HCT116 (cell line): ENCODE measurements around the gene USP54. TPM values are rescaled to one million over a fixed set of nuclear protein-coding genes. Genes with fewer than 3 reads are reported as not detected.

Source experiments
- ATAC-seq: fragments of 200-7000 bp; cut with Tn5 transposase; 2 replicates; pipeline ENCODE4 v1.9.1; 2020; ENCODE audit warnings: mild to moderate bottlenecking, moderate library complexity
- BruUV-seq: library from RNA; stranded (reverse); fragments of 400-500 nt; replicated peaks from 2 replicates; lab custom pipeline; 2021; lab: Mats Ljungman, UMichigan
- CTCF ChIA-PET: fragments of 300-600 bp; sonication (Branson Sonifier 250); formaldehyde crosslinking; loops from one replicate; lab custom pipeline; 2021; ENCODE audit warnings: antibody characterized with exemption; lab: Charles Lee
- POLR2A ChIA-PET: fragments of 300-600, 350-600 bp; sonication (Branson Sonifier 250); formaldehyde crosslinking; loops from one replicate; lab custom pipeline; 2021; ENCODE audit warnings: antibody characterized with exemption; lab: Charles Lee
- RAD21 ChIA-PET, 2 experiments: fragments of 300-600 bp; sonication (Branson Sonifier 250); formaldehyde crosslinking; loops; one replicate each; lab custom pipeline; 2023; ENCODE audit warnings: low total read pairs in 2 of 2; ENCODE audit not compliant: uncharacterized antibody in 2 of 2, unreplicated experiment in 2 of 2, low non-redundant PET in 1 of 2; lab: Charles Lee
- DNase-seq: peaks from one replicate; pipeline ENCODE4 v3.0.0-alpha.2; 2010; ENCODE audit warnings: low read depth, low spot score
- H2AFZ ChIP-seq: fragments of 200-600 bp; shearing (Covaris generic), sonication (generic); 2 replicates; pipeline ENCODE4 v1.6.1; 2017; ENCODE audit warnings: low read depth, mixed run types, mixed read lengths, antibody characterized with exemption, low read length; ENCODE audit not compliant: poor library complexity, severe bottlenecking
- H3K27ac ChIP-seq: 2 replicates; pipeline ENCODE4 v1.5.1; 2012; ENCODE audit warnings: low read depth, low read length
- H3K27me3 ChIP-seq: fragments of 200-600 bp; sonication (generic); 2 replicates; pipeline ENCODE4 v1.6.1; 2016; ENCODE audit warnings: mixed run types, low read length, mixed read lengths; ENCODE audit not compliant: insufficient read depth
- H3K36me3 ChIP-seq, 2 experiments: fragments of 200-500 bp in 1 of 2; fragments of 200-600 bp in 1 of 2; sonication (Bioruptor generic) in 1 of 2; sonication (generic) in 1 of 2; 2 replicates each; pipeline versions ENCODE4 v1.5.1 to v1.6.1; 2014 to 2016; ENCODE audit warnings: low read length in 2 of 2, inconsistent platforms in 1 of 2, mixed read lengths in 1 of 2, mixed run types in 1 of 2; ENCODE audit not compliant: insufficient read depth in 2 of 2, control insufficient read depth in 1 of 2
- H3K4me1 ChIP-seq, 2 experiments: fragments of 200-600 bp in 1 of 2; sonication (generic) in 1 of 2; 2 replicates each; pipeline versions ENCODE4 v1.5.1 to v1.6.1; 2012 to 2017; ENCODE audit warnings: low read length in 2 of 2, inconsistent platforms in 1 of 2, mild to moderate bottlenecking in 1 of 2, mixed read lengths in 1 of 2, mixed run types in 1 of 2, moderate library complexity in 1 of 2; ENCODE audit not compliant: insufficient read depth in 2 of 2, control insufficient read depth in 1 of 2
- H3K4me2 ChIP-seq: fragments of 200-600 bp; sonication (generic); 2 replicates; pipeline ENCODE4 v1.6.1; 2017; ENCODE audit warnings: mixed run types, low read length, mixed read lengths
- H3K4me3 ChIP-seq, 2 experiments: fragments of 200-600 bp in 1 of 2; sonication (generic) in 1 of 2; replicated peaks in 1 of 2; 2 replicates each; pipeline ENCODE4 v1.5.1; 2011 to 2016; ENCODE audit warnings: low read length in 2 of 2, control low read depth in 1 of 2, low read depth in 1 of 2, mild to moderate bottlenecking in 1 of 2, mixed read lengths in 1 of 2, mixed run types in 1 of 2
- H3K79me2 ChIP-seq: fragments of 200-600 bp; sonication (generic); 2 replicates; pipeline ENCODE4 v1.6.1; 2017; ENCODE audit warnings: mild to moderate bottlenecking, mixed run types, low read length, moderate library complexity, mixed read lengths; ENCODE audit not compliant: insufficient read depth
- H3K9ac ChIP-seq: fragments of 200-600 bp; sonication (generic); 2 replicates; pipeline ENCODE4 v1.6.1; 2016; ENCODE audit warnings: low read length, mixed read lengths
- H3K9me2 ChIP-seq: fragments of 200-600 bp; sonication (generic), shearing (Covaris generic); 2 replicates; pipeline ENCODE4 v1.6.1; 2017; ENCODE audit warnings: mixed run types, mild to moderate bottlenecking, moderate library complexity; ENCODE audit not compliant: insufficient read depth
- H3K9me3 ChIP-seq, 2 experiments: fragments of 200-500 bp in 1 of 2; fragments of 200-600 bp in 1 of 2; sonication (Bioruptor generic) in 1 of 2; sonication (generic) in 1 of 2; 2 replicates each; pipeline ENCODE4 v1.6.1; 2014 to 2017; ENCODE audit warnings: low read length in 2 of 2, mixed read lengths in 2 of 2, inconsistent platforms in 1 of 2, low read depth in 1 of 2, mild to moderate bottlenecking in 1 of 2, mixed run types in 1 of 2, moderate library complexity in 1 of 2; ENCODE audit not compliant: control insufficient read depth in 1 of 2, insufficient read depth in 1 of 2
- H4K20me1 ChIP-seq: fragments of 200-600 bp; sonication (generic), shearing (Covaris generic); 2 replicates; pipeline ENCODE4 v1.6.1; 2017; ENCODE audit warnings: mixed run types, mild to moderate bottlenecking, moderate library complexity; ENCODE audit not compliant: insufficient read depth
- CBX3 ChIP-seq: IDR thresholded peaks from 2 replicates; pipeline ENCODE4 v1.6.1; 2012; ENCODE audit warnings: low read depth
- CEBPB ChIP-seq: IDR thresholded peaks from 2 replicates; pipeline ENCODE4 v1.6.1; 2012; ENCODE audit warnings: low read depth
- EZH2 ChIP-seq: fragments of 200-600 bp; sonication (generic); IDR thresholded peaks from 2 replicates; pipeline ENCODE4 v1.6.1; 2017; ENCODE audit warnings: antibody characterized with exemption, mixed run types
- FOSL1 ChIP-seq: IDR thresholded peaks from 2 replicates; pipeline ENCODE4 v1.6.1; 2012; ENCODE audit warnings: low read depth
- JUND ChIP-seq: IDR thresholded peaks from 2 replicates; pipeline ENCODE4 v1.6.1; 2012
- POLR2AphosphoS5 ChIP-seq: IDR thresholded peaks from 2 replicates; pipeline ENCODE4 v1.6.1; 2011; ENCODE audit warnings: mild to moderate bottlenecking, low read depth, low read length, moderate library complexity
- REST ChIP-seq: IDR thresholded peaks from 2 replicates; pipeline ENCODE4 v1.6.1; 2012; ENCODE audit warnings: low read depth
- SIN3A ChIP-seq: IDR thresholded peaks from 2 replicates; pipeline ENCODE4 v1.6.1; 2012; ENCODE audit warnings: low read depth
- SP1 ChIP-seq: IDR thresholded peaks from 2 replicates; pipeline ENCODE4 v1.6.1; 2012; ENCODE audit warnings: low read depth
- YY1 ChIP-seq: IDR thresholded peaks from 2 replicates; pipeline ENCODE4 v1.6.1; 2011; ENCODE audit warnings: low read length, low read depth, moderate library complexity, mild to moderate bottlenecking; ENCODE audit not compliant: insufficient replicate concordance; ENCODE audit errors: extremely low read depth
- ZFX ChIP-seq: fragments of 450-650 bp; IDR thresholded peaks from 2 replicates; pipeline ENCODE4 v1.6.1; 2017
- intact Hi-C: fragments of 100-400 bp; cut with micrococcal nuclease; formaldehyde crosslinking; loops from 2 replicates; pipeline ENCODE4 v1.10.0; 2022
- total RNA-seq: library from RNA; stranded (reverse); gene quantifications from one replicate; pipeline ENCODE4 v1.2.1, GENCODE V29; 2021; ENCODE audit not compliant: unreplicated experiment
- TF ChIP-seq, protein P1 (sequence below): IDR thresholded peaks from 2 replicates; pipeline ENCODE4 v1.6.1; 2012
- TF ChIP-seq, protein P2 (sequence below): IDR thresholded peaks from 2 replicates; pipeline ENCODE4 v1.6.1; 2012
- TF ChIP-seq, protein P3 (sequence below): IDR thresholded peaks from 2 replicates; pipeline ENCODE4 v1.6.1; 2011; ENCODE audit warnings: mild to moderate bottlenecking, low read length, moderate library complexity; ENCODE audit not compliant: insufficient replicate concordance; ENCODE audit errors: extremely low read depth

Gene USP54
- total RNA-seq, 1 experiment from 2014 or later = 28.0 TPM

- BruUV-seq = no TSS peak
- ATAC-seq (no peak), DNase-seq (no peak)
- CTCF ChIA-PET = no interaction called here
- no peak overlapping the region for H3K27ac ChIP-seq
- no peak overlapping the region for H3K4me2 ChIP-seq
- no peaks in the 10 kb centered on the region for H4K20me1 ChIP-seq
- H3K4me1 ChIP-seq = peaks cover 14 to 23% of the 10 kb centered on the region in 2 experiments; a peak in 3 of 4 replicates
- no peak overlapping the region for H3K4me3 ChIP-seq
- TF ChIP-seq CEBPB = no peak
- TF ChIP-seq EZH2 = no peak
- no peak for TF ChIP-seq POLR2AphosphoS5
- no peak for TF ChIP-seq JUND
- no peak for TF ChIP-seq YY1
- TF ChIP-seq ZFX = no peak
- no peak overlapping the region for H2AFZ ChIP-seq
- H3K9ac ChIP-seq = no peak overlapping the region
- POLR2A ChIA-PET = no interaction called here
- RAD21 ChIA-PET = no interaction called here
- intact Hi-C loops = no loop called here
- H3K79me2 ChIP-seq = no peaks in the 10 kb centered on the region
- H3K9me2 ChIP-seq = no peaks in the 10 kb centered on the region
- H3K27me3 ChIP-seq = no peaks in the 10 kb centered on the region
- peaks cover 0 to 4% of the 10 kb centered on the region in 2 experiments; a peak in 1 of 4 replicates for H3K9me3 ChIP-seq
- no peaks in the 10 kb centered on the region for H3K36me3 ChIP-seq
These were observed 1.5 kb downstream of the USP54 start for GRCh38 chr10:73589563-73590126.

DNA sequence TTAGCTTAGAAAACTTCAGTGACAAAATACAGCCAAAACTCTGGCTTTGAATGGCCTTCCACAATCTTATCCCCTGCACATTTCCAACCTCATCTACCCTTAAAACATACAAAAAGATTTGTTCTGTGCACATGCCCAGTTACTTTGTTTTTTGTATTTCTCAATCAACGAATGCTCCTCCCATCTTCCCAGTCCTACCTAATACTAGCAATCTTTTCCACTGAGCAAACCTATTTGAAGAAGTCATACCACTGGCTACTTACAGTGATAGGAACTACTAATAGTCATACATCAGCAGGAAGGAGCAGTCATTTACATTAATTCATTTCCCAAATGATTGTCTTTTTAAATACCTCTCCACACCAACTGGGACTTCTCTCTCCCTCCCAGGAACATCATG, 2.5 kb downstream of the USP54 start:
- Histone ChIP-seq H2AFZ (no peak overlapping the region), H3K79me2 (no peaks in the 10 kb centered on the region; the same call in 1 of the 2 replicates), H4K20me1 (no peaks in the 10 kb centered on the region), H3K4me3 (no peak overlapping the region), H3K4me1 (peaks cover 14 to 23% of the 10 kb centered on the region in 2 experiments; a peak in 3 of 4 replicates), H3K27ac (no peak overlapping the region), H3K36me3 (no peaks in the 10 kb centered on the region), H3K9me2 (no peaks in the 10 kb centered on the region), H3K4me2 (no peak overlapping the region), H3K9ac (no peak overlapping the region), H3K27me3 (no peaks in the 10 kb centered on the region), H3K9me3 (peaks cover 0 to 4% of the 10 kb centered on the region in 2 experiments; a peak in 1 of 4 replicates)
- DNase-seq (no peak), ATAC-seq (no peak)
- ChIA-PET CTCF (no interaction called here), POLR2A (interaction anchor here (0.6 kb wide), 1 partner anchor 8 kb away, joined by 3 read pairs; no protein-coding TSS in a partner anchor), RAD21 (no interaction called here)
- BruUV-seq = no TSS peak
- intact Hi-C loops = no loop called here
- TF ChIP-seq ZFX = no peak
- TF ChIP-seq REST = no peak
- TF ChIP-seq, protein P1, sequence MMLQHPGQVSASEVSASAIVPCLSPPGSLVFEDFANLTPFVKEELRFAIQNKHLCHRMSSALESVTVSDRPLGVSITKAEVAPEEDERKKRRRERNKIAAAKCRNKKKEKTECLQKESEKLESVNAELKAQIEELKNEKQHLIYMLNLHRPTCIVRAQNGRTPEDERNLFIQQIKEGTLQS = no peak
- no peak for TF ChIP-seq SP1
- TF ChIP-seq SIN3A = no peak
- no peak for TF ChIP-seq FOSL1
- no peak for TF ChIP-seq CBX3
- TF ChIP-seq, protein P2, sequence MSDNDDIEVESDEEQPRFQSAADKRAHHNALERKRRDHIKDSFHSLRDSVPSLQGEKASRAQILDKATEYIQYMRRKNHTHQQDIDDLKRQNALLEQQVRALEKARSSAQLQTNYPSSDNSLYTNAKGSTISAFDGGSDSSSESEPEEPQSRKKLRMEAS = no peak
- no peak for TF ChIP-seq EZH2
- TF ChIP-seq POLR2AphosphoS5 = no peak
- TF ChIP-seq, protein P3, sequence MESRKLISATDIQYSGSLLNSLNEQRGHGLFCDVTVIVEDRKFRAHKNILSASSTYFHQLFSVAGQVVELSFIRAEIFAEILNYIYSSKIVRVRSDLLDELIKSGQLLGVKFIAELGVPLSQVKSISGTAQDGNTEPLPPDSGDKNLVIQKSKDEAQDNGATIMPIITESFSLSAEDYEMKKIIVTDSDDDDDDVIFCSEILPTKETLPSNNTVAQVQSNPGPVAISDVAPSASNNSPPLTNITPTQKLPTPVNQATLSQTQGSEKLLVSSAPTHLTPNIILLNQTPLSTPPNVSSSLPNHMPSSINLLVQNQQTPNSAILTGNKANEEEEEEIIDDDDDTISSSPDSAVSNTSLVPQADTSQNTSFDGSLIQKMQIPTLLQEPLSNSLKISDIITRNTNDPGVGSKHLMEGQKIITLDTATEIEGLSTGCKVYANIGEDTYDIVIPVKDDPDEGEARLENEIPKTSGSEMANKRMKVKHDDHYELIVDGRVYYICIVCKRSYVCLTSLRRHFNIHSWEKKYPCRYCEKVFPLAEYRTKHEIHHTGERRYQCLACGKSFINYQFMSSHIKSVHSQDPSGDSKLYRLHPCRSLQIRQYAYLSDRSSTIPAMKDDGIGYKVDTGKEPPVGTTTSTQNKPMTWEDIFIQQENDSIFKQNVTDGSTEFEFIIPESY = no peak
- no peak for TF ChIP-seq JUND
- no peak for TF ChIP-seq CEBPB
